ENCODE data around the gene C10orf95.

DNA sequence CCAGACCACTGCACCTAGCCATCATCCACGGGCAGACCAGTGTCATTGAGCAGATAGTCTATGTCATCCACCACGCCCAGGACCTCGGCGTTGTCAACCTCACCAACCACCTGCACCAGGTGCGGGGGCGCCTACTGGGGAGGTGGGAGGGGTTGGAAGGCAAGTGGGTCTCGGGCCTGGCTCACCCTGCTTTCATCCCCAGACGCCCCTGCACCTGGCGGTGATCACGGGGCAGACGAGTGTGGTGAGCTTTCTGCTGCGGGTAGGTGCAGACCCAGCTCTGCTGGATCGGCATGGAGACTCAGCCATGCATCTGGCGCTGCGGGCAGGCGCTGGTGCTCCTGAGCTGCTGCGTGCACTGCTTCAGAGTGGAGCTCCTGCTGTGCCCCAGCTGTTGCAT lies 51.3 kb downstream of the C10orf95 start:
- TF ChIP-seq FOSL2 (IDR thresholded peaks at IDR 0.05) (no peak), FOSL2 (CRISPR knock-in tag; IDR thresholded peaks at IDR 0.05) (no peak), POLR2A (IDR thresholded peaks at IDR 0.05; ENCODE audit: low read length) (no peak), RNF2 (IDR thresholded peaks at IDR 0.05; ENCODE audit: borderline replicate concordance, low read depth) (no peak)
- TF ChIP-seq, protein P1, sequence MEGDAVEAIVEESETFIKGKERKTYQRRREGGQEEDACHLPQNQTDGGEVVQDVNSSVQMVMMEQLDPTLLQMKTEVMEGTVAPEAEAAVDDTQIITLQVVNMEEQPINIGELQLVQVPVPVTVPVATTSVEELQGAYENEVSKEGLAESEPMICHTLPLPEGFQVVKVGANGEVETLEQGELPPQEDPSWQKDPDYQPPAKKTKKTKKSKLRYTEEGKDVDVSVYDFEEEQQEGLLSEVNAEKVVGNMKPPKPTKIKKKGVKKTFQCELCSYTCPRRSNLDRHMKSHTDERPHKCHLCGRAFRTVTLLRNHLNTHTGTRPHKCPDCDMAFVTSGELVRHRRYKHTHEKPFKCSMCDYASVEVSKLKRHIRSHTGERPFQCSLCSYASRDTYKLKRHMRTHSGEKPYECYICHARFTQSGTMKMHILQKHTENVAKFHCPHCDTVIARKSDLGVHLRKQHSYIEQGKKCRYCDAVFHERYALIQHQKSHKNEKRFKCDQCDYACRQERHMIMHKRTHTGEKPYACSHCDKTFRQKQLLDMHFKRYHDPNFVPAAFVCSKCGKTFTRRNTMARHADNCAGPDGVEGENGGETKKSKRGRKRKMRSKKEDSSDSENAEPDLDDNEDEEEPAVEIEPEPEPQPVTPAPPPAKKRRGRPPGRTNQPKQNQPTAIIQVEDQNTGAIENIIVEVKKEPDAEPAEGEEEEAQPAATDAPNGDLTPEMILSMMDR (IDR thresholded peaks at IDR 0.05), result no peak
- TF ChIP-seq, protein P2, sequence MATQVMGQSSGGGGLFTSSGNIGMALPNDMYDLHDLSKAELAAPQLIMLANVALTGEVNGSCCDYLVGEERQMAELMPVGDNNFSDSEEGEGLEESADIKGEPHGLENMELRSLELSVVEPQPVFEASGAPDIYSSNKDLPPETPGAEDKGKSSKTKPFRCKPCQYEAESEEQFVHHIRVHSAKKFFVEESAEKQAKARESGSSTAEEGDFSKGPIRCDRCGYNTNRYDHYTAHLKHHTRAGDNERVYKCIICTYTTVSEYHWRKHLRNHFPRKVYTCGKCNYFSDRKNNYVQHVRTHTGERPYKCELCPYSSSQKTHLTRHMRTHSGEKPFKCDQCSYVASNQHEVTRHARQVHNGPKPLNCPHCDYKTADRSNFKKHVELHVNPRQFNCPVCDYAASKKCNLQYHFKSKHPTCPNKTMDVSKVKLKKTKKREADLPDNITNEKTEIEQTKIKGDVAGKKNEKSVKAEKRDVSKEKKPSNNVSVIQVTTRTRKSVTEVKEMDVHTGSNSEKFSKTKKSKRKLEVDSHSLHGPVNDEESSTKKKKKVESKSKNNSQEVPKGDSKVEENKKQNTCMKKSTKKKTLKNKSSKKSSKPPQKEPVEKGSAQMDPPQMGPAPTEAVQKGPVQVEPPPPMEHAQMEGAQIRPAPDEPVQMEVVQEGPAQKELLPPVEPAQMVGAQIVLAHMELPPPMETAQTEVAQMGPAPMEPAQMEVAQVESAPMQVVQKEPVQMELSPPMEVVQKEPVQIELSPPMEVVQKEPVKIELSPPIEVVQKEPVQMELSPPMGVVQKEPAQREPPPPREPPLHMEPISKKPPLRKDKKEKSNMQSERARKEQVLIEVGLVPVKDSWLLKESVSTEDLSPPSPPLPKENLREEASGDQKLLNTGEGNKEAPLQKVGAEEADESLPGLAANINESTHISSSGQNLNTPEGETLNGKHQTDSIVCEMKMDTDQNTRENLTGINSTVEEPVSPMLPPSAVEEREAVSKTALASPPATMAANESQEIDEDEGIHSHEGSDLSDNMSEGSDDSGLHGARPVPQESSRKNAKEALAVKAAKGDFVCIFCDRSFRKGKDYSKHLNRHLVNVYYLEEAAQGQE (IDR thresholded peaks at IDR 0.05), result no peak

All from A549 (cell line).